Liver (tissue), 2 donors: ENCODE data around the gene CDK2AP2.

Experiments used
- FOXA1 ChIP-seq: IDR thresholded peaks from 2 replicates; pipeline ENCODE4 v1.6.1; 2016; ENCODE audit warnings: antibody characterized with exemption
- JUND ChIP-seq, 2 donors: IDR thresholded peaks; 2 replicates each; pipeline ENCODE4 v1.6.1; 2016; ENCODE audit warnings: antibody characterized with exemption in 2 of 2
- RXRA ChIP-seq, 2 donors: IDR thresholded peaks; 2 replicates each; pipeline ENCODE4 v1.6.1; 2017 to 2018; ENCODE audit warnings: antibody characterized with exemption in 2 of 2, mild to moderate bottlenecking in 1 of 2
- donor health status: healthy.

DNA sequence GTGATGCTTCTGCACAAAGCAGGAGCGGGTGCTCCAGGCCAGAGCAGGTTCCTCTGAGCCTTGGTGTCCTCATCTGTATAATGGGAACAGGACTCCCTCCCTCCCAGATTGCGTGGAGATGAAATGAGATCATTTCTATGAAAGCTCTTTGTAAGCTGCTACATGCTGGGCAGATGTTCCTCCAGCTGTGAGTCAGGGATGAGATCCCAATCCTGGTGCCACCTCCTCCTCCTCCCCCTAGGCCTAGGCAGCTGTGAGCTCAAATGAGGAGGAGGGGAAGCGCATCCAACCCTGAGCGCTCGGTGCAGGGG is 22.3 kb upstream of the CDK2AP2 start:
- TF ChIP-seq JUND (IDR thresholded peaks at IDR 0.05) (no peak), FOXA1 (no peak), RXRA (IDR thresholded peaks at IDR 0.05) (no peak)
